HG03354 (cell line): ENCODE results near the gene HACD4.

Experiments
- ATAC-seq: cut with Tn5 transposase; IDR thresholded peaks from one replicate; pipeline ENCODE4 v1.9.1; 2021; ENCODE audit warnings: mild to moderate bottlenecking; ENCODE audit not compliant: unreplicated experiment, poor library complexity, severe bottlenecking

Gene HACD4, protein sequence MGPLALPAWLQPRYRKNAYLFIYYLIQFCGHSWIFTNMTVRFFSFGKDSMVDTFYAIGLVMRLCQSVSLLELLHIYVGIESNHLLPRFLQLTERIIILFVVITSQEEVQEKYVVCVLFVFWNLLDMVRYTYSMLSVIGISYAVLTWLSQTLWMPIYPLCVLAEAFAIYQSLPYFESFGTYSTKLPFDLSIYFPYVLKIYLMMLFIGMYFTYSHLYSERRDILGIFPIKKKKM

DNA sequence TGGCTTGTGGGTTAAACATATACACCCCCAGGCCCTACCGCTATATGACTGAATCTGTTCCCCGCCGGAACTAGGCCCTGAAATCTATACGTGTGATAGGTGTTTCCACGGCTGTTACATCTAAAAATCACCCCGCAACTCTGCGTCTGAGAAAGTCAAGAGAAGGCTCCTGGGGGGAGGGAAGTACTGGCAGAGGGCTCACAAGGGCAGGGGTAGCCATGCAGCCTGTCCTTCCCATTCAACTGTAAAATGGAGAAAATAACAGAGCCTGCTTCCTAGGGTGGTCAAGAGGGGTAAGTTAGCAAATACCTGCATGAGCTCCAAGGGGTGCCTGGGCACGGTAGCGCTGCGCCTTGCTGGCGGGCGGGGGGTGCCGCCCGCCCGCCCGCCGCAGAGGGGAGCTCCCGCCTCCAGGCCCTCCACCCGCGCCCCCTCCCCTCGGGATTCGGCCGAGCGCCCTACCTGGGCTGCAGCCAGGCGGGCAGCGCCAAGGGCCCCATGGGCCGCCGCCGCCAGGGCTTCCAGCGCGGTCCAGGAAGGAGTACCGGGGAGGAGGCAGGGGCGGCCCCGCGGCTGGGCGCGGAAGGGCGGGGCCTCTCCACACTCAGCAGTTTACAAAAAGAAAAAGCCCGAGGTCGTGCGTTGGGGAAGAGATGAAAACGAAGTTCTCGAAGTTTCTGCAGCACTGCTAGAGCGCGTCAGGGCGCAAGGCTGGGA lies at the start of gene HACD4:
TSS of gene HACD4 (minus strand) at position 550 of the 717 bp plus-strand sequence. CDS start at position 500, 50 bp downstream.
- ATAC-seq, result peak; percentile 77

DNA sequence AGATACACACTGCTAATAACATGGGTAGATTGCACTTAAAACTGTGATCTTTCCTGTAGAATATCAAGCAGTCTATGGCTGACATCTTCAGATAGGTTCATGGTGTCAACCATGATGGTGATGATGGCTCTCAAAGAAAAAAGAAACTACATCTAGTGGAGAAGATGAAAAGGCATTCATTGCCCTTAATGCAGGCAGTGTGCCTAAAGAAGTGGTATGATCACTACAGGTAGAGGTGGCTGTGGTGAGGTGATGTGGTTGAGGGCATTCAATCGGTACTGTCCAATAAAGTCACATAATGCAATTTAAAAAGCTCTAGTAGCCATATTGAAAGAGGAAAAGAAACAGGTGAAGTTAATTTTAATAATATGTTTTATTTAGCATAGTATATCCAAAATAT lies 49.4 kb upstream of the HACD4 start:
- no peak for ATAC-seq

DNA sequence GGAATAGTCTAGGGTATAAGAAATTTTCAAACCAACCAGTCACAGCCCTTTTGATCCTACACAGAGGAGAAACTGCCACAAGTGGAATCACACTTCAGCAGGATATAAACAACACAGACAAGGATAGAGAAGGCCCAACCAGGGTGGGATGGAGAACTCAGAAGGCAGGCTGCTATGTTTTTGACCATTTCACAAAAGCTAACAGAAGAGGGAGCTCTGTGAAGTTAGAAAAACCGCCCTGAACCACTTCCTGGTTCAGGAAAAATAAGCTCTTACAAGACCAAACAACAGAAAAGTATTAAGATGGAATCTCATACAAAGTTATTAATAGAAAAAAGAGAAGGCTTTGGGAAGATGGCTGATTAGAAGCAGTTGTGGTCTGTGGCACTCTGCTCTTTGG lies 47.3 kb upstream of the HACD4 start:
- no peak for ATAC-seq

DNA sequence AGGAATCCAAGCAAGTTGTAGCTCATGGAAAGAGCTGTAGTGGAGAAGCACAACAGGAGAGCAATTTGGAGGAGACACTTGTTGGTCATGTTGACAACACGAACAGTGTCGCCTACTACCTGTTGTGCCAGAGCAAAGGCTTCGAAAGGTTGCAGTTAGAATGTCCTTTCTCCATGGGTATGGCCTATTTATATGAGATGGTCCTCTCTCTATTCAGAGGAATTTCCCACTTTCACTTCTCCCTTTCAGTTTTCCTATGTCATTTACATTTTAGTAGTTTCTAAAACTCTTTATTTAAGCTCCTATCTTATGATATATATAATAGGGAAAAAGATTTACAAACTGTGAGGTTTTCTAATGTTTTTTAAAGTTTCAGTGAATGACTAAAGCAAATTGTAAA lies 46.3 kb upstream of the HACD4 start, which contains the start of gene IFNB1:
TSS of gene IFNB1 (minus strand) at position 162 of the 400 bp plus-strand sequence. CDS start at position 89, 73 bp downstream.
- no peak for ATAC-seq

DNA sequence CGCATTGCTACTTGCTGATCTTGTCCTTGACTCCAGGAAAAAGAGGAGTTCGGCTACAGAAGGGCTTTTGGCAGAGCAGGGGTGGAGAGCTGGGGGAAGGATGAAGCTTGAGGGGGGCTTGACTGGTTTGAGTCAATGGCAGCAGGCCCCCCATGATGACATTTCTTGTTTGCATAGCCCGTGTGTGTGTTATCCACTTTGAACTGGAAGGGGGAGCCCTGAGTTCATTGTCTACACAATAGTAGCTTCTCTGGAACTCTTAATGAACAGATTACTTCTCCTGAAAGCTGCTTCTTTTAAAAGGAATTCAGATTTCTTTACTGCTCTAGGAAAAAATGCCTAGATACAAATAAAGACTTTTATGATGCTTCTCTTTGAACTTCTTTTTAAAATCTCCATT lies 44.0 kb upstream of the HACD4 start:
- no peak for ATAC-seq

DNA sequence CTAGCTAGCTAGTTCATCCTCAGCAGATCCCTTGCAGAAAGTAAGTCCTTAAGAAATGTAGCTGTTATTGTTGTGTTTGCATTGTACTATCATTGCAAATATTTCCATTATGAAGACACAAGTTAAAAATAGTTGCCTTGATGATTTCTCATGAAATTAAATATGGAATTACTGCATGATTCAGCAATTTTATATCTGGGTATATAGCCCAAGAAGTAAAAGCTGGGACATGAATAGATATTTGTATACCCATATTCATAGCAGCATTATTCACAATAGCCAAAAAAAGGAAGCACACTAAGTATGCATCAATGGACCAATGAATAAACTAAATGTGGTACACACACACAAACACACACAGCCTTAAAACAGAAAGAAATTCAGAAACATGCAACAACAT lies 39.5 kb upstream of the HACD4 start:
- ATAC-seq, result no peak

DNA sequence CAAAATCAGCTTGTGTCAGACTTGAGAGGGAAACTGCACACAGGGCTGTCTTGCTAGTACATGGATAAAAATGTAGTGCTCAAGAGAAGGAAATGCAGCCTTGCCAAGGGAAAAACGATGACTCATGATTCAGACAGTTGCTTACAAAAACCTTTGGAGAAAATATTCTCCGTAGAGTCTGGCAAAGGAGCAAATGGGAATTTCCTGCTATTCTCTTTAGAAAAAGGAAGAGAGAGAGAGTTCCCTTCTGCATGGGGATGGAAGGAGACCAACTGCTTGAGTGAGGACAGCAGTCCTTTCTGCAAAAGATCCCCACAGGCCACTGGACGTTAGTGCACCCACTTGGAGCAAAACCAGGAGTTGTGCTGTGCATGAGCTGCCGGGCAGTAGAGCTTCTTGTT lies 38.7 kb upstream of the HACD4 start:
- peak; percentile 69 for ATAC-seq

DNA sequence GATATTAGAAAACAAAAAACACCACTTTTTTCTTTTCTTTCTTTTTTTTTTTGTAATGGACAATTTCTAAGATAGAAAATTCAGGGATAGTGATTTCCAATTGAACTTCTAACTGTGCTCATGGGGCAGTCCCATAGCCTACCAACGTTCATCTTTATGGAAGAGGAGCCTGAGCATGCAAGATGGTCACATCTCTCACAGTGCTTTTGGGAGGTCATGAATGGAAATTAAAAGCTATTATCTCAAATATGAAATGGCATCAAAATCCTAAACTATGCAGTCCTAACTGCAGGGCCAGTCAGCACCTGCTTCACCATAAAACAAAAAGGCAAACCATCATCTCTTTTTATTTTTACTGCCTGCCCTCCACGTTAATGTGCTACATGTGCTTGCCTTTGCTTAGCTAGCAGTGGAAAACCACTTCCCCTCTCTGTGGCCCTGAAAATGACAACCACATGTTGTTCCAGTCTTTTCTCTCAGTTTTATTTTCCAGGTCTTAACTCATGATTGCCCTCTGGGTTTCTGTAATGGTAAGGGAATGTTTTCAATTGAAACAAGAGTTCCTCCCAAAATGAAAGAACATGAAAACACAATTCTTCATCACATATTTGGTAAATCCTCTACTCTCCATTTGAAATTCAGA lies 29.6 kb upstream of the HACD4 start:
- peak; percentile 70 for ATAC-seq

DNA sequence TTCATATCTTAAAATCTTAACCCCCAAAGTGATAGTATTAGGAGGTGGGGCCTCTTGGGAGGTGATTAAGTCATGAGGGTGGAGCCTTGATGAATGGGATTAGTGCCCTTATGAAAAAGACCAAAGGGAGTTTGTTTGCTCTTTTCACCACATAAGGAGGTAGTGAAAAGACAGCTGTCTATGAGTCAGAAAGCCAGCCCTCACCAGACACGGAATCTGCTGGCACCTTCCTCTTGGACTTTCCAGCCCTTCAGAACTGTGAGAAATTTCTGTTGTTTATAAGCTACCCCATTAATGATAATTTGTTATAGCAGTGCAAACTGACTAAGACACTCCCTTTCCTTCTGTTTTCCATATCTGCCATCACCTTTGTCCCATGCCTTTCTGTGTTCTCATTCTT lies 25.5 kb upstream of the HACD4 start:
- ATAC-seq, result no peak

DNA sequence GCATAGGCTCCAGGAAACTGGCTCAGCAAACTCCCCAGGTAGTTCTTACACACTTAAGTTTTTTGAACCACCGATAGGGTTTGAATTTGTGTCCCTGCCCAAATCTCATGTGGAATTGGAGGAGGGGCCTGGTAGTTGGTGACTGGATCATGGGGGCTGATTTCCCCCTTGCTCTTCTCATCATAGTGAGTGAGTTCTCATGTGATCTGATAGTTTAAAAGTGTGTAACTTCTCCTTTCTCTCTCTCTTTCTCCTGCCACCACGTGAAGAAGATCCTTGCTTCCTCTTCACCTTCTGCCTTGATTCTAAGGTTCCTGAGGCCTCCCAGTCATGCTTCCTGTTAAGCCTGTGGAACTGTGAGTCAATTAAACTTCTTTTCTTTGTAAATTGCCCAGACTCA lies 22.4 kb upstream of the HACD4 start:
- no peak for ATAC-seq

DNA sequence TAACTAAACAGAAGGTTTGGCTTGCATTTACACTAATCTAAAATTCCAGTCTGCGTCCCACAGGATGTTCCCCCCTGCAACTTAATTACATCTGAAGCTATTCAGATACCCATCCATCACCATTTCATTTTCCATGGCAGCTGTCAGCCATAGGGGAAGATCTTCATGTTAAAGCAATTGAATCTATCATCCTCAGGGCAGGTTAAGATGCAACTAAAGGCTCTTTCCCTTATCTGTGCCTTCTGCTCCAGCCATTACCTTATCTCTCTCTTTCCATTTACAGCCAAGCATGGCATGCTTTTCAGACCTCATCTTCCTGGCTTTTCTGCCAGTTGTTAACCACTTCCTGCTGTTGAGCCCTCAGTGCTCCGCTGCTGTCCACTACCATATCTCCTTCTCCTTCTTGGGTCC lies 15.8 kb upstream of the HACD4 start:
- ATAC-seq, result no peak

DNA sequence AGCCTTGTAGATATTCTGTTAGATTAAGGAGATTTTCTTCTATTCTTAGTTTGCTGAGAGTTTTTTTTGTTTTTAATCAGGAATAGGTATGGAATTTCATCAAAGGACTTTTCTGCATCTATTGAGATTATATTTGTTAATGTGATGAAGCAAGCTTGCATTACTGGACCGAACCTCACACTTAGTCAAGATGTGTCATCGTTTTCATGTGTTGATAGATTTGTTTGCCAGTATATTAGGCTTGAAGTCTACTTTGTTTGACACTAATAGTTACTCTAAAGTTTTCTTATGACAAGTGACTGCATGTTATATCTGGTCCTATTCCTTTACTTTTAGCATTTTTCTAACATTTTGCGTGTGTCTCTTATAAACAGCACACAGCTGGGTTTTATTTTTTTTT lies 12.4 kb upstream of the HACD4 start:
- no peak for ATAC-seq

DNA sequence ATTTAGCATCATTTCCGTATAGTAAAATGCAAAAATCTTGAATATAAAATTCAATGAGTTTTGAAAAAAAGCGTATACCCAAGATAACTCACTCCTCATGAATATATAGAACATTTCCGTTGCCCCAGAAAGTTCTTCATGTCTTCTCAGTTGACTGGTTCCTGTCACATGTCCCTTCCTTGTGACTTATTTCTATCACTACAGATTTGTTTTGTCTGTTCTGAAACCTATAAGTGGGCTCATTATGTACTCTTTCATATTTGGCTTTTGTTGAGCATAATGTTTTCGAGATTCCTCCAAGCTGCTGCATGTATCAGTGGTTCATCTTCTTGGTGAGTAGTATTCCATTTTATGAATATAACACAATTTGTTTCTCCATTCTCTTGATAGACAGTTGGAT lies 11.0 kb upstream of the HACD4 start:
- ATAC-seq, result no peak

DNA sequence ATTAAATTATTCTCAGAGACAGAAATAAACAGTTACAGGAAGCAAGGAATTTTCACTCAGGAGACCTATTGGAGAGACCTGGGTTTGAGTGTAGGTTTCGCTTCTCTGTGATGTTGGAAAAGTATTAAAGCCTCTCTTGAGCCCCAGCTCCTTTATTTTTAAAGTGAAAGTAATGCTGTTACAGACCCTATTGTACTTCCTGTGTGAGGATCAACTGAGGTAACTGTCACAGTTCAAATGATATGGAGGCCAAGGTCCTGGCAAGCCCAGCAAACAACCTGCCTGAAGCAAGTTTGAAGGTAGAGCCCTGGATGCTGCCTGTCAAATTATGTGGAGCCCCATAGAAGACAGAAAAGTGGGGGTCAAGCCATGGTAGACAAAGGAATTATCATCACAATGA lies 7.9 kb upstream of the HACD4 start:
- ATAC-seq, result no peak

DNA sequence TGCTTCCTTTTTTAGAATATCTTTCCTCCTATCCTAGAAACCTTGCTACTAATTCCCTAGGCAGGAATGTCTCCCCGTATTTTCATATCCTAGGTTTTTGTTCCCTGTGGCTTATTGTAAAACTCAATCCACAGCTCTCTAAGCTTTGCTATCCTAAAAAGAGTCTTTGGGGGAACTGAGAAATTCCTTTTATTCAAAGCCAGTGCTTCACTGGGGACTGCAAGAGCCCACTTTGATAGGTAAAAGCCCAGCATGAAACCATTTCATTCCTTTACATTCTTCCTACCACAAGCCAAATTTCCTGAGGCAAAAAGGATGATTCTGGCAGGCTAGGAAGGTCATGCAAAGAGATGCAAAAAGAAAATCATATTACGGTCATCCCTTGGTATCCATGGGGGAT lies 5.8 kb upstream of the HACD4 start:
- no peak for ATAC-seq

DNA sequence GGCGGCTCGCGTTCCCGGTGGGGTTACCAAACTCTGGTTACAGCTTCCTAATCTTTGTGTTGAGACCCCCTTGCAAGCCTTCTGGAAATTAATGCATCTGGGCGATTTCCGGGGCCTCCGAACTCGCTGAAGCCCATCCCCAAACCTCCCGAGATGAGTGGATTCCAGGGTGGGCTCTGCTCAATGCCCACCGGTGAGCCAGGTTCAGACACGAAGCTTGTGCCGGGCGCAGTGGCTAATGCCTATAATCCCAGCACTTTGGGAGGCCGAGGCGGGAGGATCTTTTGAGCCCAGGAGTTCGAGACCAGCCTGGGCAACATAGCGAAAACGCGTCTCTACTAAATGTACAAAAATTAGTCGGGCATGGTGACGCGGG lies 356 bp upstream of the HACD4 start:
- no peak for ATAC-seq

DNA sequence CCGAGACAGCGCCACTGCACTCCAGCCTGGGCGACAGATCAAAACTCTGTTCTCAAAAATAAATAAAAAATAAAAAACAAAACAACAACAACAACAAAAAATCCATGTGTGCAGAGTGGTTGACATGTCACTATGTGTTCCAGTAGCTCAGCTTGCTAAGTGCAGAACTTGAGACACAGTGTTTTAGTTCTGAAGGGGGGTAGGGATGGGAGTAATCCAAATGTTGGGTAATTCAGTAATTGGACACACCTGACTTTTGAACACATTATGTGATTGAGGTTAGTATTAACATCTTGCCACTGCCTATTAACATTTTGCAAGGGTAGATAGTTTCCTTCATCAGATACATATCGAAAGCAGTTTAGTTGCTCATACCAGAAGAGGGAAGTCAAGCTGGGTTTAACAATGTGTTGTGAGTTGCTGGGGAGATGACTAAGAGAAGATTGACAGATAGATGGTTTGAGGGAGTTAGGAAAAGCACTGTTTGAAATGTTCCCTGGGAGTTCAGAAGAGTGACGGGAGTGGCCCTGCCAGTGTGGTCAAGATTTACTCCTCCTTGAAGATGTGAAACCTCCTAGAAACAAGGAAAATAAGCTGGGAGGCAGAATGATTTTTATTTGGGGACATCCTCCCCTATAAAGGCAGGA lies 928 bp downstream of the HACD4 start:
- ATAC-seq, result peak; percentile 83

DNA sequence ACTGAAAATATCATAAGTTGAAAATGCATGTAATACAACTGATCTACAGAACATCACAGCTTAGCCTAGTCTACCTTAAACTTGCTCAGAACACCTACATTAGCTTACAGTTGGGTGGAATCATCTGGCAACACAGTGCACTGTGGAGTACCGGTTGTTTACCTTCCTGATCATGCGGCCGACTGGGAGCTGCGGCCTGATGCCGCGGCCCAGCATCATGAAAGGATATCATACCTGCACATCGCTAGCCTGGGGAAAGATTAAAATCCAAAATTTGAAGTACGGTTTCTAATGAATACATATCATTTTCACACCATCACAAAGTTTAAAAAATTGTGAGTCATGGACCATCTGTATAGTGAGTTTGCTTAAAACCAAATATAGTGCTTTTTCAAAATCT lies 1.8 kb downstream of the HACD4 start:
- no peak for ATAC-seq

DNA sequence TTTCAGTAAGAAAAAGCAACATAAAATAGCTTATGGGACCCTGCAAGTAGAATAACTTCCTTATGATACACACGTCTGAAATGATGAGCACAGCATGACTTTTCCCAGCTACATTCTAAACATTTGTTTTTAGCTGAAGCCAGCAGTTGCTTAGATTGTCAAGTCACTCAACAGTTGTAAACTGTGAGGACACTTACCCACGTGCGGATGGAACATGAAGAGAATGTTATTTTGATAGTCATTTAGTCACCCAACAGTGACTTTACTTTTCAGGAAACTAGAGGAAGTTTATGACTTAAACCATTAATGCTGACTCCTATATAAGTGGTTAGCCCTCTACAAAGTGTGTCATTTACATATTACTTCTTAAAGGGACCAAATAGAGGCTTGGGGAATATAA lies 3.0 kb downstream of the HACD4 start:
- no peak for ATAC-seq

DNA sequence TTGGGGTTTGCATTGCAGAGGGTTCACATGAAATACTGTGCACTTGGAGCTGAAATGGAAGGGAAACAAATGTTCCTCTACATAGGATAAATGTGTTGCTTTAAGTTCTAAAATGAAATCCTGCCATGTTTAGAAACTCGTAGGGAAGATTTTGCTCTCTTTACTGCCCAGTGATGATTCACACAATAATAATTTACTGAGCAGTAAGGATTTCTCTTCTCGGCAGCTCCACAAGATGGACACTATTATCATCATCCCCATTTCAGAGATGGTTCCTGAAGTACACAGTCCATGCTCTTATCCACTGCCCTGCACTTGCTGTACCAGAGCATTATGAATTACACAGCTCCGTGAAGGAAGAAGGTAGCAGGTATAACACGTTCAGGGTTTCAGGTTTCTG lies 4.1 kb downstream of the HACD4 start:
- ATAC-seq, result no peak

DNA sequence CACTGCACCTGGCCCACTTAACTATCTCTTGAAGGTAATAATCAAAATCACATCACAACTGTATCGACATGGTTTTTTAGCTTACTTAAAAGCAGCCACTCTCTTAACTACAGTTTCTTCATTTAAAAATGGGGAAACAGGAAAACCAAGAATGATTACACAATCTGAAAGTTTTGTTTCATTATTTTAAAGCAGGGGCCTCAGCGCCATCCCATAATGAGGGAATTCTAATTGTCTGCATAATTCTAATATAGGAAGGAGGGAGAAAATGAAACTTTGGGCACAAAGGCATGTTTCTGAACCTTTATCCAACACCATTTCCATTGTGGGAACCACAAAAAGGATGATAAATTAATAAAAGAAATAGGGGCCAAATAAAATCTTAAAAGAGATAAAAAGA lies 7.6 kb downstream of the HACD4 start:
- ATAC-seq, result no peak
